Osteoblast (primary cell): ENCODE results near the gene NT5E. TPM values are rescaled to one million over a fixed set of nuclear protein-coding genes. Genes with fewer than 3 reads are reported as not detected.

Experiments
- DNase-seq: peaks from one replicate; pipeline ENCODE4 v3.0.0; 2011; ENCODE audit warnings: low spot score, mixed read lengths; ENCODE audit not compliant: insufficient read length; ENCODE audit errors: missing footprints
- H2AFZ ChIP-seq: 2 replicates; pipeline ENCODE4 v1.6.0; 2011; ENCODE audit warnings: mild to moderate bottlenecking, low read length
- H3K27ac ChIP-seq: 2 replicates; pipeline ENCODE4 v1.5.1; 2011; ENCODE audit warnings: mild to moderate bottlenecking, low read depth, low read length, moderate library complexity
- H3K27me3 ChIP-seq: 2 replicates; pipeline ENCODE4 v1.6.0; 2012; ENCODE audit warnings: mild to moderate bottlenecking, control low read depth, inconsistent platforms, low read length, moderate library complexity; ENCODE audit not compliant: insufficient read depth
- H3K36me3 ChIP-seq: 2 replicates; pipeline ENCODE4 v1.5.1; 2011; ENCODE audit warnings: mild to moderate bottlenecking, low read length, control low read depth, moderate library complexity; ENCODE audit not compliant: insufficient read depth
- H3K4me1 ChIP-seq: 2 replicates; pipeline ENCODE4 v1.5.1; 2011; ENCODE audit warnings: mild to moderate bottlenecking, low read length, control low read depth, moderate library complexity; ENCODE audit not compliant: insufficient read depth
- H3K4me2 ChIP-seq: 2 replicates; pipeline ENCODE4 v1.6.0; 2011; ENCODE audit warnings: mild to moderate bottlenecking, low read length; ENCODE audit not compliant: insufficient read depth
- H3K4me3 ChIP-seq: fragments of 200-600 bp; sonication (generic); 3 replicates; pipeline ENCODE4 v1.5.1; 2012; ENCODE audit warnings: mild to moderate bottlenecking, low read length, inconsistent platforms; ENCODE audit not compliant: insufficient read depth
- H3K79me2 ChIP-seq: 2 replicates; pipeline ENCODE4 v1.6.0; 2012; ENCODE audit warnings: mild to moderate bottlenecking, low read length, control low read depth, inconsistent platforms; ENCODE audit not compliant: insufficient read depth
- H3K9me3 ChIP-seq: 2 replicates; pipeline ENCODE4 v1.5.1; 2011; ENCODE audit warnings: low read depth, low read length, control low read depth
- H4K20me1 ChIP-seq: 2 replicates; pipeline ENCODE4 v1.6.0; 2012; ENCODE audit warnings: mild to moderate bottlenecking, low read length, control low read depth; ENCODE audit not compliant: insufficient read depth
- total RNA-seq: library from RNA; depleted of rRNA; stranded (reverse); fragments of >200 nt; gene quantifications from 2 replicates; pipeline ENCODE4 v1.2.3, GENCODE V29; 2012
- TF ChIP-seq, protein P1 (sequence below): IDR thresholded peaks from 2 replicates; pipeline ENCODE4 v1.5.1; 2011; ENCODE audit warnings: mild to moderate bottlenecking, low read depth, low read length, moderate library complexity; ENCODE audit errors: extremely low read depth

NT5E gene
- total RNA-seq, 1 donor, result 219 TPM

DNA sequence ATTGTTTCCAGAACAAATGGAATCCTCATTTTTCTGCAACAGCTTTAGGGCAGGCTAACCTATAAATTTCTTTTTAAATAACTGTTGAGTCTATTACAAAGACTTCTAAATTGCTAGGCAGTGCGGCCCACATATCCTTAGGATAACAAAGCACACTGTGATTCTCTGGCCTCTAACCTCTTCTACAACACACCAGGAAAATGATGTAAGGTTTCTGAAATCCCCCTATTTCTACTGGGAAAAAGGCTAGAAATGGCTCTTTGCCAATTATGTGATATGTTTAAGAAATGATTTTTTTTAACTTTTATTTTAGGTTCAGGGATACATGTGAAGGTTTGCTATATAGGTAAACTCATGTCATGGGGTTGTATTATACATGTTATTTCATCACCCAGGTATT, 17.3 kb upstream of the NT5E start:
- Histone ChIP-seq H3K4me2 (no peak overlapping the region), H3K9me3 (no peaks in the 10 kb centered on the region), H3K27ac (no peak overlapping the region), H3K4me1 (peaks cover 20% of the 10 kb centered on the region), H4K20me1 (no peaks in the 10 kb centered on the region), H2AFZ (no peak overlapping the region), H3K79me2 (no peaks in the 10 kb centered on the region), H3K4me3 (no peak overlapping the region), H3K27me3 (no peaks in the 10 kb centered on the region), H3K36me3 (no peaks in the 10 kb centered on the region)
- no peak for DNase-seq
- TF ChIP-seq, protein P1, sequence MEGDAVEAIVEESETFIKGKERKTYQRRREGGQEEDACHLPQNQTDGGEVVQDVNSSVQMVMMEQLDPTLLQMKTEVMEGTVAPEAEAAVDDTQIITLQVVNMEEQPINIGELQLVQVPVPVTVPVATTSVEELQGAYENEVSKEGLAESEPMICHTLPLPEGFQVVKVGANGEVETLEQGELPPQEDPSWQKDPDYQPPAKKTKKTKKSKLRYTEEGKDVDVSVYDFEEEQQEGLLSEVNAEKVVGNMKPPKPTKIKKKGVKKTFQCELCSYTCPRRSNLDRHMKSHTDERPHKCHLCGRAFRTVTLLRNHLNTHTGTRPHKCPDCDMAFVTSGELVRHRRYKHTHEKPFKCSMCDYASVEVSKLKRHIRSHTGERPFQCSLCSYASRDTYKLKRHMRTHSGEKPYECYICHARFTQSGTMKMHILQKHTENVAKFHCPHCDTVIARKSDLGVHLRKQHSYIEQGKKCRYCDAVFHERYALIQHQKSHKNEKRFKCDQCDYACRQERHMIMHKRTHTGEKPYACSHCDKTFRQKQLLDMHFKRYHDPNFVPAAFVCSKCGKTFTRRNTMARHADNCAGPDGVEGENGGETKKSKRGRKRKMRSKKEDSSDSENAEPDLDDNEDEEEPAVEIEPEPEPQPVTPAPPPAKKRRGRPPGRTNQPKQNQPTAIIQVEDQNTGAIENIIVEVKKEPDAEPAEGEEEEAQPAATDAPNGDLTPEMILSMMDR, result no peak

DNA sequence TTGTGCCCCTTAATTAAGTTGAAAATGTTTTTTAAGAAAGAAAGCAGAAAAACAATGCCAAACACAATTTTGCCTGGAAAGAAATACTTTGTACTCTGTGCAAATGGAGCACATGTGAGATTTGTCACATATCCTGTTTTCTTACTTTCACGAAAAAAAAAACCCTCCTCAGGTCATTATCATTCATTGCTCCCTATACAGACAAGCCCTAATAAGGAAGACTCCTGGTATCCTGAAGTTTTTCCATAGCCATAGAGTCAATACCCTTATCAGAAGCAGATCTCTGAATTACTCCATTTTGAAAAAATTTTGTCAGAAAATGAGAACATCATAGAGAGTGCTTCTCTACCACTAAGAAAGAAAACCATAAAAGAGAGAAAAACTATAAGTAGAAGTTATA, 14.0 kb upstream of the NT5E start:
- no peak for DNase-seq
- H2AFZ ChIP-seq, result peak overlapping the region; percentile 74
- H4K20me1 ChIP-seq, result no peaks in the 10 kb centered on the region
- peak overlapping the region; percentile 78 for H3K4me2 ChIP-seq
- H3K27ac ChIP-seq, result peak overlapping the region; percentile 70
- no peaks in the 10 kb centered on the region for H3K79me2 ChIP-seq
- no peaks in the 10 kb centered on the region for H3K27me3 ChIP-seq
- no peaks in the 10 kb centered on the region for H3K36me3 ChIP-seq
- H3K4me1 ChIP-seq, result peaks cover 20% of the 10 kb centered on the region
- peak overlapping the region; percentile 39 for H3K4me3 ChIP-seq
- TF ChIP-seq, protein P1, result no peak
- no peaks in the 10 kb centered on the region for H3K9me3 ChIP-seq

DNA sequence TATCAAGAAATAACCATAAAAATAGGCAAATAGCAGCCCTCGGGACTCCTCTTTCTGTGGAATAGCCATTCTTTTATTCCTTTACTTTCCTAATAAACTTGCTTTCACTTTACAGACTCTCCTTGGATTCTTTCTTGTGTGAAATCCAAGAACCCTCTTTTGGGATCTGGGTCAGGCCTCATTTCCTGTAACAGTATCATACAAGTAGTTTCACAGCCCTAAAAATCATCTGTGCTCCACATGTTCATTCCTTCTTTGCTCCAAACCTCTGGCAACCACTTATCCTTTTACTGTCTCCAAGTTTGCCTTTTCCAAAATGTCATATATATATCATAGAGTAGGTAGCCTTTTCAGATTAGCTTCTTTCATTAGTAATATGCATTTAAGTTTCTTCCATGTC, 13.5 kb upstream of the NT5E start:
- Histone ChIP-seq H3K4me2 (peak overlapping the region; percentile 78), H3K9me3 (no peaks in the 10 kb centered on the region), H3K4me3 (no peak overlapping the region), H2AFZ (peak overlapping the region; percentile 83), H3K27ac (peak overlapping the region; percentile 70), H3K79me2 (no peaks in the 10 kb centered on the region), H3K4me1 (peaks cover 20% of the 10 kb centered on the region), H3K27me3 (no peaks in the 10 kb centered on the region), H4K20me1 (no peaks in the 10 kb centered on the region), H3K36me3 (no peaks in the 10 kb centered on the region)
- TF ChIP-seq, protein P1, result no peak
- DNase-seq, result no peak

DNA sequence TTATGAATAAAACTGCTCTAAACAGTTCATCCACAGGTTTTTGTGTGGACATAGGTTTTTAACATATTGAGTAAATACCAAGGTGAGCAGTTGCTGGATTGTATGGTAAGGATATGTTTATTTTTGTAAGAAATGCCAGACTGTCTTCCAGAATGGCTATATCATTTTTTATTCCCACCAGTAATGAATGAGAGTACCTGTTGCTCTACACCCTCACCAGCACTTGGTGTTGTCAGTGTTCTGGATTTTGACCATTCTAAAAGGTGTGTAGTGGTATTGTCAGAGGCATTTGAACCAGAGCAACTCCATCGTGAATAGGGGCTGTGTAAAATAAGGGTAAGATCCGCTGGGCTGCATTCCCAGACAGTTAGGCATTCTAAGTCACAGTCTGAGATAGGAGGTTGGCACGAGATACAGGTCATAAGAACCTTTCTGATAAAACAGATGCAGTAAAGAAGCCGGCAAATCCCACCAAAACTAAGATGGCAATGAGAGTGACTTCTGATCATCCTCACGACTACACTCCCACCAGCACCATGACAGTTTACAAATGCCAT, 12.9 kb upstream of the NT5E start:
- no peaks in the 10 kb centered on the region for H3K79me2 ChIP-seq
- H3K36me3 ChIP-seq, result no peaks in the 10 kb centered on the region
- H3K27me3 ChIP-seq, result no peaks in the 10 kb centered on the region
- TF ChIP-seq, protein P1, result no peak
- H3K4me1 ChIP-seq, result peaks cover 20% of the 10 kb centered on the region
- peak overlapping the region; percentile 70 for H3K27ac ChIP-seq
- no peak overlapping the region for H2AFZ ChIP-seq
- H3K9me3 ChIP-seq, result no peaks in the 10 kb centered on the region
- H3K4me2 ChIP-seq, result no peak overlapping the region
- no peaks in the 10 kb centered on the region for H4K20me1 ChIP-seq
- DNase-seq, result no peak
- H3K4me3 ChIP-seq, result no peak overlapping the region
